Left ventricle myocardium superior (tissue), 1 donor: ENCODE results near the gene ZBTB20. TPM values are rescaled to one million over a fixed set of nuclear protein-coding genes. Genes with fewer than 3 reads are reported as not detected.

Source experiments
- ATAC-seq: fragments of 200-7000 bp; cut with Tn5 transposase; one replicate; pipeline ENCODE4 v1.9.1; 2020; ENCODE audit warnings: mild to moderate bottlenecking, moderate library complexity
- DNase-seq: peaks from one replicate; pipeline ENCODE4 v3.0.0-alpha.2; 2020
- intact Hi-C: fragments of 100-400 bp; cut with micrococcal nuclease; formaldehyde crosslinking; loops from one replicate; pipeline ENCODE4 v1.11.0; 2022
- total RNA-seq: library from RNA; stranded (reverse); fragmentation: NEBNext Ultra II Directional; extraction: Animal tissue kit (Norgen Biotek cat#: 25700); gene quantifications from one replicate; pipeline ENCODE4 v1.2.1, GENCODE V29; 2021
- donor health status: DM: no; HTN: yes; CAD: no; lungs with severe emphysema.

The ZBTB20 gene
- total RNA-seq, 1 donor from 2014 or later: 57.5 TPM

DNA sequence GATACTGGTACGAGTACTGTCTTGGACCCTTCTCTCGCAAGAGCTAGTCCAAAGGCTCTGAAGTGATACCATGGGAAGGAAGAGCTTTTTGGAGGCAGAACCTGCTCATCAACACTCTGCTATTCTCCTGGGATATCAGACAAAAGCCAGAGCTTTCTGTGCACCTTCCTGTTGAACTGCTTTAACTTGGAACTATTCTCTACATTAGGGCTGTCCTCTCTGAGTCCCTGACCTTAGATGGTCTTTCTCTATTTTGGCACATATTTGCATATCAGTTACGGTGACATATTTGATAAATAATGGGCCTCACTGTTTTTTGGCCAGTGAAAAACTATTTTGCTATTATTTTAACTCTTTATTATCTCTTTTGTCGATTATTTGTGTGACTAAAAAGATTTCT is 706.4 kb downstream of the ZBTB20 start:
- no peak for ATAC-seq
- DNase-seq: no peak
- intact Hi-C loops: no loop called here

DNA sequence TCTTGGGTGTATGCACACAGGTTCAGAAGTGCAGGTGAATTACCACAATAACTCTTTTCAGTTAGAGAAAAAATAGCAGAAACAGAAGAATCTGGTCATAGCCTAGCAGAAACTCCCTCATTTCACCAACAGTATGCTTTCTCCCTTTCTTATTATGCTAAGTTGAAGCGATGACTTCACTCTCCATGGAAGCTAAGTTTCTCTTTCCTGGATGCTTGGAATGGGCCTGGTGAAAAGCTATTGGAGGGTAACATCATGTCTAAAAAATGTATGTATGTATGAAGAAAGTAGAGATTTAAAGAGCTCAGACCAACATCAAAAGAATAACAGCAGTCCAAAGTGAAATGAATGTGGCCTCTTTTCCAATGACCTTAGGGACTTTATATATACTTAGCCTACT is 707.8 kb downstream of the ZBTB20 start:
- intact Hi-C loops: no loop called here

DNA sequence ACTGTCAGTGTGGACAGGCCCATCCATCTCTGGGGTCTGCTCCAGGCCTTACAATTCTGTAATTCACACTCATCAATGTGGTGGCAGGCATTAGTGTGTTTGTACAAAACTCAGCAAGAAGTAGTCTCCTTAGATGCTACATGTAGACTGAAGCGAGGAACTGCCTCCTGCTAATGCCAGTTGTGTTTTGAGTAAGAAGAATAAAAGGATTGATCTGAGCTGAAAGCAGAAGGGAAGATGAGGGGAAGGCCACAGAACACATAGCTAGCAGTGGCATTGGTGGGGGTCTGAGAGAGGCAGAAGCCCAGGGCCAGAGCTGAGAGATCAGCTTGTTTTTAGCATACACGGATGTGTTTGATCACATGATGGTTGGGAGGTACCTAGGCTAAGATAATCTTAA is 709.2 kb downstream of the ZBTB20 start:
- intact Hi-C loops: no loop called here
- no peak for ATAC-seq
- DNase-seq: no peak

More for the DNA sequence above, 707.8 kb downstream of the ZBTB20 start:
- ATAC-seq: no peak
- DNase-seq: no peak

DNA sequence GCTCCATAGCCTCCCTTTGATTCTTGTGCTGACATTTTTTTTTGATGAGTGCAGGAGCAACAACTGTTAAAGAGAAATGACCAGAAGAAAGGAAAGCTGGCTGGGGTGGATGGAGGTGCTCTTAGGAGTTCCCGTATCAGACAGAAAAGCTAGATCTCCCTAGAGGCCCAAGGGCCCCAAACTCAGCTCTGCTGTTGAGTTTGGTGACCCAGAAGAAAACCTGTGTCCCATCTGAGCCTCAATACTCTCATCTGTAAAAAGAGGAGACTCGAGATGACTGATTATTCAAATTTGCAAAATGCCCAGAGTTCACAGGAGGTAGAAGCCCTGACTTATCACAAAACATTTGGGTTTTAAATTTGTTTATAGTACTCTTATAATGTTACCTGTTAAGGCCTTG is 710.9 kb downstream of the ZBTB20 start:
- ATAC-seq: no peak
- DNase-seq: no peak
- intact Hi-C loops: no loop called here

DNA sequence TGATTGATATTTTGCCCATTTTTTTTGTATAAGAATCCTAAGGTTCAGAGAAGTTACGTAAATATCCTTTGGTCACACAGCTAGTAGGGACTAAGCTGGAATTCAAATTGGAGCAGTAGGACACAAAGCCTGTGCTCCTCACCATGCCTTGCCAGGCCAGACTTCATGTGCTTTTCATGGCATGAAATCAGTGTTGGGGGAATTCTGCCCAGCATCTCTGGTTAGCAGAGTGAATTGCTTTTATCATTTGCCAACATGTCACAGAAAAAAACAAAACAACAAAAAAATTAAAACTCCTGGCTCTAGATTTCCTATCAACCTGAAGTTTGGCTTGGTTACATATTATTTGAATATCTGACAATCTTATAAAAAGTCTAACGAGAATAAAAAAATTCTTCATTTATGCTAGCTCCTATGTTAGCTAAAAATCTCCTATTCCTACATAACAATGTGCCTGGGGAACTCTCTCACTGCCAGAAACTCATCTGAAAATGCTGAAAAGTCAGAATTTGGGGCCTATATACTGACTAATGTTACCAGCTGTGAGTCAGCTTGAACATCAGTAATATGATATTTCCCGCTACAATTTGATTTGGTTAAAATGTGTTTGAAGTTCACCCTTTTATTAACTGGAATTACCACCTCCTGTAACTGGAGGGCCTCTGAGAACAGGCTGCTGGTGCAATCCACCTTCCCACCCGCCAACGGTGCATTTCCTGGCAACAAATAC is 711.5 kb downstream of the ZBTB20 start:
- intact Hi-C loops: no loop called here
- DNase-seq: peak; percentile 13
- ATAC-seq: no peak

DNA sequence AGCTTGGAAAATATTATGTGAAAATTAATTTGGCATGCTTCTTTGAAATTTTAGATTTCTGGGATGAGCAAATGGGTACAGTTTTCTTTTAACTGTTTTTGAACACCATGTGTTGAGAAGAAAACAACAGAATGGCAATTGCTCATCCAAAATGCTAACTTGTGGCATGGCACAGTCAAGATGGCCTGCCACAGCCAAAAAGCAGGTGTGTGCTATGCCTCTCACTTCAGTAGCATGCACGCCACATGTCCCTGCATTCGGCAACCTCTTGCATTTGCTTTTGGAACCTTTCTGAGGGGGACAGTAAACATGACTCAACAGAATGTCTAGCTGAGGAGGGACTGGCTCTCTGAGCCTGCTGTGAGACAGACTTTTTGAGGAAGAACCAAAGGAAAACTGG is 714.8 kb downstream of the ZBTB20 start:
- ATAC-seq (no peak), DNase-seq (no peak)
- intact Hi-C loops: no loop called here

DNA sequence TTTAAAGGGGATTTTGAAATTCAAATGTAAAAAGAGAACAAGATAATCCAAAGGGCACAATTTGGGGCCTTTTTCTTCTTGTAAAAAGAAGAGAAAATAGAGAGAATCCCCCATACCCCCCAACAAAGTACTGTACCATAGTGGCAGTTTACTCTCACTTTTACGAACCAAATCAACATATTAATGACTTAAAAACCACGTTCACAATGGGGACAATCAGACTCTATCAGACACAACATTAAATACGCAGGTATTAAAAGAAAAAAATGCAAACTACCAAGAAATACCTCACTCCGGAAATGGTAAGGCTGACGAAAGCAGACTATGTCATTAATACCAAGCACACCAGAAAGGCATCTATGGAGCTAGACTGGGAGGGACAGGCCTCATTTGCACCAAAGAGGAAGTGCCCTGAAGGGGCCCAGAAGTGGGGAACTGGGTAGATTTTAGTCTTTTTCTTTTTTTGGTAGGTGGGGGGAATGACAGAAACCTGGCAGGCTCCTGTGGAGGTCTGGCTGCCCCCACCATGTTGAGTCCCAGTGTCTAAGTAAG is 719.0 kb downstream of the ZBTB20 start:
- no peak for ATAC-seq
- intact Hi-C loops: no loop called here
- no peak for DNase-seq

DNA sequence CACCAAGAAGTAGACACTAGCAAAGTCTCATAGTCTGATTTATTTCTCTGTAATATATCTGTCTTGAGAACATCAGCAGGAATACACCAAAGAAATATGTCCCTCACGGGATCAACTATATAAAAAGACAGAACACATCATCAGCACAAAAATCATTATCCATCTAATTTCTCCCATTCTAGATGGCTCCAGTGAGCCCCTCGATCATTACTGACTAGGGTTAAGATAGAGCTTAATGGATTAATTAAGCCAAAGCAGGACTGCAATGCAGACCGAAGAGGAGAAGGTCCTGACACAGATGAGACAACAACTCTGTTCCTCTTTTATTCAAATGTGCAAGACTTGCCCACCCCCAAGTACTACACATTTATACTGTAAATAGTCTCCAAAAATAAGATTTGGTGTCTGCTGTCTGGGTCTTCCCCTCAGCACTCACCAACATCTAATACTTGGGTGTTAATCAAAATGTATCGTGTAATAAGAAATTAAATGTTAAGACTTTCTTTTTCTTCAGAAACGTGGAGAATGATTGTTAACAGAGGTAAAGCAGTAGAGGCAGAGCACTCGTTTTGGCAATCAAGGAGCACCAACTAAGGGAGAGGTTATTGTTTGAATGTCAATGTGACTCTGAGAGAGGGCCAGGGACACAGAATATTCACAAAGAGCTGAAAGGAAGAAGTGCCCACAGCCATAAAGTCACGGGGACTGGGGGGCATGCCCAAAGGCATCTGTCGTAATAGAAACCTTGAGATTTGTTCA is 719.6 kb downstream of the ZBTB20 start:
- intact Hi-C loops: no loop called here
- ATAC-seq (no peak), DNase-seq (no peak)

DNA sequence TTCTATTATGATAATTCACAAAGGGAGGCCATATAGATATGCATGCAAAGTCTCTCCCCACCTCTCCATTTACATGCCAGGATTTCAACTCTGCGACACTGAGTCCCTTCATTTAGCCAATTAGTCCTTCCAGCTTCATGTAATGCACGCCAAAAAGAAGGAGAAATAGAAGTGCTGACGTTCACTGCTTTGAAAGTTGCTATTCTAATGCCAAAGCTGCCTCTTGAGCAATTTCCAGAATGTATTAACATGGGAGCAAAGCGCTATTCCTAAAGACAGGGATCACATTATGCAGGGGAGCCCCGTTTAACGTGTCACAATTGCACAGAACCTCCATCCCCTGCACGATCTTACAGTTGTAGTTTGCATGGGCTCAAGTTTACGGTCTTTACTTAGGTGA is 722.8 kb downstream of the ZBTB20 start:
- no peak for DNase-seq
- no peak for ATAC-seq

DNA sequence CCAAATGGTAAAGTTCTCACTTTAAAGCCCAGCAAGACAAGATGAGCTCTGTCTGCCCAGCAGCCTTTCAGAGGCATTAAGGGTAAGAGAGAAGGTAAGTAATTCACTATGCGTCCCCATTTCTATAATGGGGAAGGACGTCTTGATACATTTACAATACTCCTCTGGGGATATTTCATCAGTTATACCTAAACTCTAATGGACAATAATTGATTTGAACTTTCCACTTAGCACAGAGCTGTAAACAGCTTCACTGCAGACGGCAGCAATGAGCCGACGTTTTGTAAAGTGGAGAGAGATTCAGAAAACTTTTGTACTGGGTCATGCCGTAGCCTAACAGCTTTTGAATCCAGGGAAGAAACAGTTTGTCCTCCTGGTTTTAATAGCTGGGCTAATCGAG is 725.9 kb downstream of the ZBTB20 start:
- DNase-seq: no peak
- no peak for ATAC-seq
- intact Hi-C loops: no loop called here

More for the DNA sequence above, 722.8 kb downstream of the ZBTB20 start:
- intact Hi-C loops: no loop called here

DNA sequence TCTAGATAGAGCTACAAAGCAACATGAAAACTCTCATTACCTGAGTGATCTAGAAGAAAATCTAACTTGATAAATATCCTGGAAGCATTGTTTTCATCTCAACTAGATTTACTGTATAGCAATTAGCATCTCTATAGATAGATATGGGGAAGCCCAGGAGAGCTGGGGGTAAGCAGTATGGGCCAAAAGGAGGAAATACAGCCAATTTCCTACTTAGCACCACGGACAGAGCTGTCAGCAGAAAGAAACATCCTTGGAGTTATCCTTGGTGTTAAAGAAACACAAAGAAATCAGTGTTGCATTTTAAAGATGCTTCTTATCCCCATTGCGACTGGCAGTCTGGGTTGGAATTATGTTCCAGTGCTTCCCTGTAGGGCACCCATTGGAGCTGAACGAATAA is 727.0 kb downstream of the ZBTB20 start:
- ATAC-seq: no peak
- intact Hi-C loops: no loop called here

DNA sequence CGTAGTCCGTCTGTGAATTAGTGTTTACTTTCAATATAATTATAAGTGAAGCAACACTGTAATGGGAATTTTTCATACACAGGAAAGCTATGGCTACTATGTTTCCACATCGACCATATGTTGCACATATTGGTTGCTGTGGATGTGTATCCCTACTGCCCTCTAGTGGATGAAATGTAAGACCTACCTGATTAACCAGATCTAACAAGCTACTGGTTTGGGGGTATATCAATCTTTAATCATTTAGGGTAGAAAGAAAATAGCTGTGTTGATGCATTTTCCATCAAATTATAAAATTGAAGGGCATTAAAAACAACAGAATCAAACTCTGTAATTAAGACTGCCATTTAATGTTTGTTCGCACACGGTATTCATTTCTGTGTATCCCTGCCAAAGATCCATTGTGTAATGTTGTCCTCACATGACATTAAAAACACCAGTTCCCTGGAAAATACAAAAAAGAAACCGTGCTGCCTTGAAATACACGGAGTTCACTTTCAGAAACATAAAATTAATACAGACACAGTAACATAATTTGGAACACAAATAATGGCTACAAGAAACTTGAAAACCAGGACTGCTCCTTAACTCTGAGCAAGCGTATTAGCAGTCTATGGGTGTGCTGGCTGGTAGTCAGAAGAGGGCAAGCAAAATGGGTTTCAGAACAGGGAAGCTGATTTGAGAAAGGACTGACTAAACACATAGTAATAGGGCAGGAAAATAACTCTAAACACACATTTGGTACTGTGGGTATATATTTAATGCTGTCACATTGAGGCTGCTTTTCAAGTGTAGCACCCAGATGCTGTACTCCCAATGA is 728.2 kb downstream of the ZBTB20 start:
- DNase-seq: no peak
- intact Hi-C loops: no loop called here
- peak; percentile 79 for ATAC-seq

More for the DNA sequence above, 727.0 kb downstream of the ZBTB20 start:
- no peak for DNase-seq

DNA sequence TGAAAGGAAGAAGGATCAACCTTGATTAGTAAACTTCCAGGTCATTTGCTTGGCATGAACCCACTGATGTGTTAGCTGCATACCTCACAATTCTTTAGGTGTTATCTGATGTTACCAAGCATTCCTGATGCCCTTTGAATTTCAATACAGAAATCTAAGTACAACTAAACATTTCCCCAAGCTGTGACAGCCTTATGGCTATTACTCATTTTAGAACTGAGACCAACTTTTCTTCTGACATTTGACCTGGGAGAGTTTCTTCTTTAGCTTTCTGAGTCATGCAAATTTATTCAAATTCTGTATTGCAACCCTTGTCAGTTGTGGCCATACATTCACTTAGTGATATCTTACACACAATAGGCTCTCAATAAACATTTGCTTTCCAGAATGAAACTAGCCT is 729.0 kb downstream of the ZBTB20 start:
- no peak for ATAC-seq
- DNase-seq: no peak
- intact Hi-C loops: no loop called here

DNA sequence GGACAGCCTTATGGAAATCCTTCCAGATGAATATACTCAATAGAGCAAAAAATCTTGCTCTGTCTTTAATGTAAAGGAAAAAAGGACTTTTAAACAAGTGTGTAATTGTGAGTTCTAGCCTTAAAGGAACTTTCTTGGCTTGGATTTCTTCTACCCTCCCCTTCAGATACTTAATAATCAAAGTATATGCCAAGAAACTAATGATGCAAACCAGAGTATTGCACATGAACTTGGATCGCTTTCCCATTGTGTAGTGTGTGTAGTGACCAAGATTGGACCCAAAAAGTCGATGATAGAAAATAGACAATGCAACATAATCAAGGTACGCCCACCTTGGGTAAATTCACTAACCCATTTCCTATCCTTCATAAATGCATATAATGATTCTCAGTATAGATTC is 729.4 kb downstream of the ZBTB20 start:
- no peak for DNase-seq
- intact Hi-C loops: no loop called here
- ATAC-seq: peak; percentile 44

DNA sequence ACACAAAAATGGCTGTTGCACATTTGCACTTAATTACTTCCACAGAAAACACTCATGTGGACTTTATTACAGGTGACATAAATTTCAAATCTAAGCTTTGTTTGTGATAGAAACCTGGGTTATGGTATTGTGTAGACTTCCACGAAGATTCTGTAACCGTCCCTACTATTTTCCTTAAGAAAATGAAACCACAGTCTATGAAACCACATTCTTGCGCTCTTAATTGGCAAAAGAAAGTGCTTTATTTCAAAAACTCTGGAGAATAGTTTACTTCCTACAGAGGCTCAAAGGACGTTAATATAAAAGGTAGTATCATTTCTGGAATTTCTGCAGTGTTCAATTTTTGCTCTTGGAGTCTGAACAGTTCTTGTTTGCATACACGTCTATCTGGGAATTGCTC is 729.8 kb downstream of the ZBTB20 start:
- DNase-seq: no peak
- no peak for ATAC-seq
- intact Hi-C loops: no loop called here

DNA sequence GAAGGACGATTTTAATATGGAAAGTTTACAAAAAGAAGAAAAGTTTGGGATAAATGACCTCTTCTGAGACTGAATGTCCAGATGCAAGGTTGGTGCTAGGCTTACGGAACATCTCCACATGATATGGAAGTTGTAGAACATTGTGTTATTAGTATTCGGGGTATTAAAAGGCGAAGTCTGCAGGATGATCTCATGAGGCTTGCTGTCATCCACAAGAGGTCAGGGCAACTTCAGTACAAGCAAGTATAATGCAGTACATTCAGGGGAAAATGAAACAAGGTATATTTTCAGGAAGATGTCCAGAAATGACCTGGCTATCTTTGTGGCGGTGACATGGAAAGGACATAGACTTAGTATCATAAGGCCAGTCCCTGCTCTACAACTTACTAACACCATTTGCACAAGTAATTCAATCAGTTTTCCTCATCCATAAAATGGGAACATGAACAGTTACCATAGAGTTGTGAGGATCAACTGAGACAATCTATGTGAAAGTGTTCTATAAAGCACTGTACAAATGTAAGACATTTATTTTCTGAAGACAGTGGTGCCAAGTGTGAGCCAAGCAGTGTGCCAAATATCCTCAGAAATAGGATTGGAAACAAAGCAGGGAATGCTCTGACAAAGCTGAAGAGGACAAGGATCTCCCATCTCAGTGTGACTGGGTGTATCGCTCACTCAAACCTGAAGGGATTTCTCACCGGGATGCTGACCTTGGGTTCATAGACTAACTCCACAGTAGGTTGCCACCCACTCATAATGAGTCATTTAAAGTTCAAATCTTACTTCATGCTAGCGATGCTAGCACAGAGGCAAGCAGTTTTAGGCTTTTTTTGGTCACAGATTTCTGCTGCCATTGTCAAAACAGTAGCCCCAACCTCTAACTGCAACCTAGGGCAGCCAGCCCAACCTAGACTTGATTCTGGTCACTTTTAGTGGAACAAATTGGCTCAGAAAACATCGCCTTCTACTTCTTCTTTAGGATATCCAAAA is 735.0 kb downstream of the ZBTB20 start:
- intact Hi-C loops: no loop called here
- peak; percentile 34 for DNase-seq
- ATAC-seq: peak; percentile 68

DNA sequence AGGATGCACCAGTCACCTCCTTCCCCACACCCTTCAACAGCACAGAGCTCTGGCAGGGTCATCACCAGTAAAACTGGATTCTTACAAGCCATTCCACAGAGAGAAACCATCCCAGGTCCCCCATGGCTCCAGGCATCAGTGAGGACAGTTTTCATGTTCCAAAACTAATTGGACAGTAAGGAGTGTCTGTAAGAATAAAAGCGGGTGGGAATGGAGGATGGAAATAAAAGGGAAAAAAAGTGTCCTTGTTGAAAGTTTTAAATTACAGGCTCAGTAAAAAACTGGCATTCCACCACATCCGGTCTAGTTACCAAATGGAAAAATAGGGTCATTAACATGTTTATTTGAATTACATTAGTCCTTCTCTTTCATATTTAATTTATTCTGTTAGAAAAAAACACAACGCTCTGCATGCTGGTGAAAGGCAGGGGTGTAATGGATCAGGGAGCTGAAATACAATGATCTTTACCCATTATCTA is 735.9 kb downstream of the ZBTB20 start:
- no peak for DNase-seq
- peak; percentile 20 for ATAC-seq
- intact Hi-C loops: no loop called here
